ENCODE results near the gene MCC.

The MCC gene

GRCh38 chr5:113397046-113397445 lies 91.2 kb downstream of the MCC start:
- no peak for TF ChIP-seq CTCF (IDR thresholded peaks at IDR 0.05; ENCODE audit: insufficient read depth, low read length, poor library complexity, severe bottlenecking)
- TF ChIP-seq EZH2phosphoT487 (conservative IDR thresholded peaks at IDR 0.05; ENCODE audit: low read length), result no peak
- H3K9me2 ChIP-seq (replicated peaks; ENCODE audit: insufficient read depth, low read length), result no peaks in the 10 kb centered on the region
- H3K27me3 ChIP-seq (ENCODE audit: low read length), result no peaks in the 10 kb centered on the region
- H3K4me3 ChIP-seq (ENCODE audit: insufficient read depth, low read length, poor library complexity, severe bottlenecking), result no peak overlapping the region
- H2AFZ ChIP-seq (ENCODE audit: low read depth, low read length, severe bottlenecking), result no peak overlapping the region
- H3K27ac ChIP-seq (ENCODE audit: low read depth, low read length), result no peak overlapping the region
- H4K20me1 ChIP-seq (ENCODE audit: low read depth, low read length), result no peaks in the 10 kb centered on the region
- H3K79me2 ChIP-seq (ENCODE audit: insufficient read depth, low read length), result no peaks in the 10 kb centered on the region
- no peaks in the 10 kb centered on the region for H3F3A ChIP-seq (ENCODE audit: insufficient read depth)
- H3K36me3 ChIP-seq (ENCODE audit: low read length), result no peaks in the 10 kb centered on the region
- H3K4me2 ChIP-seq (ENCODE audit: low read depth, low read length, poor library complexity, severe bottlenecking), result no peak overlapping the region
- no peaks in the 10 kb centered on the region for H3K9me3 ChIP-seq (ENCODE audit: insufficient read depth, low read length)
- no peak overlapping the region for H3K9ac ChIP-seq (ENCODE audit: low read length)

- no peaks in the 10 kb centered on the region for H4K20me1 ChIP-seq (ENCODE audit: low read depth, low read length)
- no peak overlapping the region for H3K4me3 ChIP-seq (ENCODE audit: insufficient read depth, low read length, poor library complexity, severe bottlenecking)
- no peaks in the 10 kb centered on the region for H3K9me3 ChIP-seq (ENCODE audit: insufficient read depth, low read length)
- H3K27me3 ChIP-seq (ENCODE audit: low read length), result no peaks in the 10 kb centered on the region
- no peaks in the 10 kb centered on the region for H3F3A ChIP-seq (ENCODE audit: insufficient read depth)
- no peak overlapping the region for H2AFZ ChIP-seq (ENCODE audit: low read depth, low read length, severe bottlenecking)
- no peak overlapping the region for H3K4me2 ChIP-seq (ENCODE audit: low read depth, low read length, poor library complexity, severe bottlenecking)
- H3K9me2 ChIP-seq (replicated peaks; ENCODE audit: insufficient read depth, low read length), result no peaks in the 10 kb centered on the region
- H3K27ac ChIP-seq (ENCODE audit: low read depth, low read length), result no peak overlapping the region
- no peaks in the 10 kb centered on the region for H3K36me3 ChIP-seq (ENCODE audit: low read length)
- H3K9ac ChIP-seq (ENCODE audit: low read length), result no peak overlapping the region
- no peaks in the 10 kb centered on the region for H3K79me2 ChIP-seq (ENCODE audit: insufficient read depth, low read length)
- TF ChIP-seq CTCF (IDR thresholded peaks at IDR 0.05; ENCODE audit: insufficient read depth, low read length, poor library complexity, severe bottlenecking), result no peak
- TF ChIP-seq EZH2phosphoT487 (conservative IDR thresholded peaks at IDR 0.05; ENCODE audit: low read length), result no peak
Observed at GRCh38 chr5:113394658-113395057, 93.6 kb downstream of the MCC start.

- TF ChIP-seq CTCF (IDR thresholded peaks at IDR 0.05; ENCODE audit: insufficient read depth, low read length, poor library complexity, severe bottlenecking) (no peak), EZH2phosphoT487 (conservative IDR thresholded peaks at IDR 0.05; ENCODE audit: low read length) (no peak)
- Histone ChIP-seq H3K9me3 (ENCODE audit: insufficient read depth, low read length) (no peaks in the 10 kb centered on the region), H3K27me3 (ENCODE audit: low read length) (no peaks in the 10 kb centered on the region), H3F3A (ENCODE audit: insufficient read depth) (no peaks in the 10 kb centered on the region), H3K9me2 (replicated peaks; ENCODE audit: insufficient read depth, low read length) (no peaks in the 10 kb centered on the region), H3K4me2 (ENCODE audit: low read depth, low read length, poor library complexity, severe bottlenecking) (no peak overlapping the region), H4K20me1 (ENCODE audit: low read depth, low read length) (no peaks in the 10 kb centered on the region), H3K4me3 (ENCODE audit: insufficient read depth, low read length, poor library complexity, severe bottlenecking) (no peak overlapping the region), H3K27ac (ENCODE audit: low read depth, low read length) (no peak overlapping the region), H3K79me2 (ENCODE audit: insufficient read depth, low read length) (no peaks in the 10 kb centered on the region), H3K9ac (ENCODE audit: low read length) (no peak overlapping the region), H3K36me3 (ENCODE audit: low read length) (no peaks in the 10 kb centered on the region), H2AFZ (ENCODE audit: low read depth, low read length, severe bottlenecking) (no peak overlapping the region)
Observed at GRCh38 chr5:113390224-113390623, 98.0 kb downstream of the MCC start.
